H1 (cell line): ENCODE results near the gene ANKRD31. TPM values are rescaled to one million over a fixed set of nuclear protein-coding genes. Genes with fewer than 3 reads are reported as not detected.

Experiments
- CHD7 ChIP-seq: fragments of 300-600 bp; sonication (generic); IDR thresholded peaks from 2 replicates; pipeline ENCODE4 v1.7.1; 2012; ENCODE audit warnings: low read length, moderate library complexity, mild to moderate bottlenecking, inconsistent platforms; ENCODE audit not compliant: insufficient replicate concordance
- polyA plus RNA-seq, 7 experiments: library from polyadenylated mRNA; depleted of rRNA in 3 of 7; stranded (reverse) in 5 of 7; unstranded in 2 of 7; fragments of >200 nt in 5 of 7; fragments of 200-250 nt in 2 of 7; gene quantifications; 1 replicate in 5 of 7; 2 replicates in 1 of 7; 4 replicates in 1 of 7; pipeline versions ENCODE4 v1.2.1 to v1.2.3, GENCODE V29; 2011 to 2013; ENCODE audit warnings: missing spikeins in 2 of 7, mixed read lengths in 2 of 7
- total RNA-seq: library from RNA; stranded (reverse); fragmentation: NEBNext Ultra II Directional; extraction: Animal tissue kit (Norgen Biotek cat#: 25700); gene quantifications from 2 replicates; pipeline ENCODE4 v1.2.1, GENCODE V29; 2021
- TF ChIP-seq, protein P1 (sequence below): IDR thresholded peaks from 2 replicates; pipeline ENCODE4 v1.6.1; 2011; ENCODE audit warnings: low read length, improper control_type of control experiment

ANKRD31 gene
- total and polyA plus RNA-seq, 2 of the 8 experiments (the other 6 are each of a cell fraction or from before 2014, with no cell fraction given), result 0.05 to 0.06 TPM

DNA sequence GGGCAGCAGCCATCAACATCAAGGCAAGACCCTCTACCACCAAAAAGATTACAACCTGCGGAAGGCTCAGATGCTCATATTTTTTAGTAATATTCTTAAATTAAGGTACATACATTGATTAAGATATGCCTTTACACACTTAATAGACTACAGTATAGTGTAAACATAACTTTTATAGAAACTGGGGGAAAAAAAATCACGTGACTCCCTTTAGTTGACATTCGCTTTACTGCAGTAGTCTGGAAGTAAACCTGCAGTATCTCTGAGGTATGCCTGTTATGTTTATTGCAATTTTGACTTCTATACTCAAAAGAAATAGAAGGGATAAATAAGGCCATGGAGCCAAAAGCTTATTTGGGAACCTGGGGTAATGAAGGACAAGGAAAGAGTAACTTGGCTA, 169.2 kb downstream of the ANKRD31 start (continued):
- no peak for TF ChIP-seq CHD7
- TF ChIP-seq, protein P1, sequence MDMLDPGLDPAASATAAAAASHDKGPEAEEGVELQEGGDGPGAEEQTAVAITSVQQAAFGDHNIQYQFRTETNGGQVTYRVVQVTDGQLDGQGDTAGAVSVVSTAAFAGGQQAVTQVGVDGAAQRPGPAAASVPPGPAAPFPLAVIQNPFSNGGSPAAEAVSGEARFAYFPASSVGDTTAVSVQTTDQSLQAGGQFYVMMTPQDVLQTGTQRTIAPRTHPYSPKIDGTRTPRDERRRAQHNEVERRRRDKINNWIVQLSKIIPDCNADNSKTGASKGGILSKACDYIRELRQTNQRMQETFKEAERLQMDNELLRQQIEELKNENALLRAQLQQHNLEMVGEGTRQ, result no peak
